Body of pancreas (tissue), 4 donors: Measurements from ENCODE around the gene UBA3.

Source experiments
- CTCF ChIP-seq, 7 experiments: fragments of 450-650 bp in 4 of 7; fragments of 200-600 bp in 3 of 7; sonication (generic) in 3 of 7; IDR thresholded peaks; one replicate each; pipeline ENCODE4 v1.5.1; 2016 to 2019; ENCODE audit warnings: antibody characterized with exemption in 7 of 7
- POLR2A ChIP-seq, 3 donors: fragments of 450-650 bp; IDR thresholded peaks; one replicate each; pipeline ENCODE4 v1.6.1; 2016; ENCODE audit warnings: antibody characterized with exemption in 3 of 3, mild to moderate bottlenecking in 2 of 3

- no peak for TF ChIP-seq POLR2A (IDR thresholded peaks at IDR 0.05)
- TF ChIP-seq CTCF (IDR thresholded peaks at IDR 0.05): no peak
These were observed 46.7 kb downstream of the UBA3 start for GRCh38 chr3:69033470-69033869.
